Effector CD4-positive, alpha-beta T cell (primary cell): ENCODE measurements around the gene PHF20.
"Not testable (repeated sequence)": the region's sequence is repeated elsewhere in the genome, so short reads cannot be mapped to it uniquely, and the experiment has no call there.

Source experiments
- DNase-seq: peaks from one replicate; pipeline ENCODE4 v3.0.0-alpha.2; 2020

The PHF20 gene

DNA sequence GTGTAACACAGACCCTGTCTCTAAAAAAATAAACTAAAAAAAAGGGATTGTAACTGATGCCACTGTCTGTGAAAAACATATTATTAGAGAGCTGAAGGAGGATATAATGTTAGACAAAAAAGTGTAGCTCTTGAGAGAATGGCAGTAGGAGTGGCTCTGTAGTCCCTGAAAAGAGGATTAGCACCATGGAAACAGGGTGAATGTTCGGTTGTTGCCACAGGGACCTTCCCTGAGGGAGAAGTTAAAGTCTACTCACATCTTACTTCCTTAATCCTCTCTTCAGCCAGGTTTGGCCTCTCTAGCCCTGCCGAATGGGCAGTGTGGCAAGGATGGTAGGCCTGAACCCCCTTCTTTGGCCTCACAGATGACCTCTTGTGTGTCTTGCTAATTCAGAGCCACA, 170.4 kb downstream of the PHF20 start:
- no peak for DNase-seq

DNA sequence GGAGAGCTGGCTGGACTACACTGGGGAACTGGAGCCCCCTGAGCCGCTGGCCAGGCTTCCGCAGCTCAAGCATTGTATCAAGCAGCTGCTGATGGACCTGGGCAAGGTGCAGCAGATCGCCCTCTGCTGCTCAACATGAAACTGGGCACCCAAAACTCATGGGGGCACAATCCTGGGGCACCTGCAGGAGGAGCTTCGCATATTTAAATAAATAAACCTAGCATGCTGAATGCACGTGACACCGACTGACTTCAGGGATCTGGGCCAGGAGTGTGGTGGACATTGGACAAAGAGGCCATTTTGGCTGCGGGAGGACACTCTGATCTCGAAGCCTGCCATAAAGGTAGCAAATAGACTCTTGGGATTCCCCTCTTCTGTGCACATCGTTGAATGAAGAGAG, 175.7 kb downstream of the PHF20 start:
- no peak for DNase-seq

DNA sequence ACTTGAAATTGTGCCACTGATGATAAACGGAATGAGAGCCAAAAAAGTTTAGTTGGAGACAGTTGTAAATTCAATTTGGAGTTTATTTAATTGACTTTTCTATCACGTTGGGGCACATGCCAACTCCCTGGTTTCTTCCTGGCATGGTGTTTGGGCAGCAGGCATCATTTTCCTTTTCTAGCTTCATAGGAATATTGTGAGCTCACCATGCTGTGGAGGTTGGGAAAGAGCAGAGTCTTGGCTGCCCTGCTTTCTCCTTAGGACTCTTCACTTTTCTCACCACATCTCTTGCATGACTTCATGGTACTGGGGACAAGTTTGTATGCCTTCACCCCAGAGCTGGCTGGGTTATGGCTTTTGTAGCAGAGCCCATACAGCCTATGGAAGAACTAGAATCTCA, 176.1 kb downstream of the PHF20 start:
- DNase-seq = no peak

DNA sequence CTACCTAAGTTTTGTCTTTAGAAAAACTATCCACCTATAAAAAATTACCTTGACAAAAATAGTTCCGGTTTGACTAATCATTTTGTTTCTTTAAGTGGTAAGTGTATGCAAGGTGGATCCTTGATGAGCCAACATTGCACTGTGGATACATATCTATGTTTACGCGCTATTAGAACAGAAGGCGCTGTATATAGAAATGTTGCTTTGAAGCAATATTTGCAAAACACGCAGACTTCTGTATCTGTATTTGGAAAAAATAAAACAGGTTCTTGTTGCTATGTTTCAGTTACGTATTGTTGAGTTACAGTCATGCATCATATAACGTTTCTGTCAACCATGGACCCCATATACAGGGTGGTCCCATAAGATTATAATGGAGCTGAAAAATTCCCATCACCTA, 178.3 kb downstream of the PHF20 start:
- no peak for DNase-seq

DNA sequence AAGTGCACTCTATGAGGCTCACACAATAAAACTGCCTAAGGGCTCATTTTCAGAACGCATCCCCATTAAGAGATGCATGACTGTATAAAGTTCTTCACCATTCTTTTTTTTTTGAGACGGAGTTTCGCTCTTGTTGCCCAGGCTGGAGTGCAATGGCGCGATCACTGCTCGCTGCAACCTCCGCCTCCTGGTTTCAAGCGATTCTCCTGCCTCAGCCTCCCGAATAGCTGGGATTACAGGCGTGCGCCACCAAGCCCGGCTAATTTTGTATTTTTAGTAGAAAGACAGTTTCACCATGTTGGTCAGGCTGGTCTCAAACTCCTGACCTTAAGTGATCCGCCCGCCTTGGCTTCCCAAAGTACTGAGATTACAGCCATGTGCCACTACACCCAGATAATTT, 180.3 kb downstream of the PHF20 start:
- DNase-seq = not testable (repeated sequence)

DNA sequence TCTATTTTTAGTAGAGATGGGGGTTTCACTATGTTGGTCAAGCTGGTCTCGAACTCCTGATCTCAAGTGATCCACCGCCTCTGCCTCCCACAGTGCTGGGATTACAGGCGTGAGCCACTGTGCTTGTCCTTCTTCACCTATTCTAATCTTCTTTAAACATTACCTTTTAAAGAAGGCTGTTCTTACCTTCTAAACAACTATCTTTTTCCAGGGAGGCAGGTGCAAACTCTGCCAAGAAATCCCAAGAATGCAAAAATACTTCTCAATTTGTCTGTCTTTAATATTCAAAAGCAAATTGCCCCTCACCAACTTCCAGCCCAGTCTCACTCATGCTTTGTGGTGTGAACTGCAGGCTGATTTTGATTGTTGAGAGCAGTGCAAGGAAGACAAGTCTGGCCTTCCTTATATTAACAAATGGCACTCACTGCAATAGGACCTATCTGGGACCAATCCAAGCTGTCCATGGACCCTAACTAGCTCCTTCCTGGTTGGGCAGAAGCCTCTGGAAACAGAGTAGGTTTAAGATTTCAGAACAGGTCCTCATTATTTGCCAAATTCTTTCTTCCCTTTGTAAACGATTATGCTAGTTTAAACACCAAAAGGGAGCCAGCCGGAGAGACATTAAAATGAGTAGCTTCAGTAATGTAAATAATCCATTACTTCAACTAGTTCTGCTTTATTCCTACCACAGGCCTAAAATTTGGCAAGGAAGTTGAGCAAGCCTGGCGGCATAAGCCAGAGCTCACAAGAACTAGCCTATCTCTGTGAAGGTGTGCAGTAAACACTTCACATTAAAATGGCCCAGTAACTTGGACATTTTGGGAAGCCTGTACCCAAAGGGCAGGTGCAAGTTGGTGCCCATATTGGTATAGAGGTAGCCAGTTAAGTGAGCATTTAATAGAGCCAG, 180.9 kb downstream of the PHF20 start:
- DNase-seq = no peak

DNA sequence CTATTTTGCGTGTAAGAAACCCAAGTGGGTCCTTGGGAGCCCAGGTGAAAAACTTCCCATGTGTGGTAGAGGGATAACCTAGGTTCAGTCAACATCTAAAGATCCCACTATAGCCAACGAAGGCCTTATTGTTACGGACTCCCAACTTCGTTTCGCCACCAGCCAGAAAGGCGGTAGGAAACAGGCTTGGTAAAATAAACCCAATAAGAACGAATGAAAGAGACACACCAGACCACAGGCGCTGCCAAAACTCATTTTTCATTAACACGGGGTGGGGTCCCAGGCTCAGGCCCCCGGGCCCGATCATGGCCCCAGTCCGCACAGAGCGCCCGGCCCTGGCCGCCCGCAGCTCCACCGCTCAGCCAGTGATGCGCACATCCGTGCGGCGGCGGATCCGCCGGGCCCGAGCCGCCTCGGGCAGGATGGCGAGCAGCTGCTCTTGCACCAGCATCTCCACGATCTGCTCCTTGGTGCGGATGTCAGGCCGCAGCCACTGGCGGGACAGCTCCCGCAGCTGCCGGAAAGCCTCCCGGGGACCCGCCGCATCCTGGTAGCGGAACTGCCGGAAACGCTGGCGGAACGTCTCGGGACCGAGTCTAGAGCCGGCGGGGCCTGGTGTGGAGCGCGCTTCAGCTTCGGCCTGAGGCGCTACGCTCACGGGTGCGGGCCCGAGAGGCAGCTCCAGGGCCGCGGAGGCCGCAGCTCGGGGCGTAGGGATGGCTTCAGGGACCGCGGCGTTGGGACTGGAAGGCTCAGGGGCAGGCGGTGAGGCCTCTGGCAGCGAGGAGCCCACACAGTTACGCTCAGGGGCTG, 181.8 kb downstream of the PHF20 start:
- peak; percentile 58 for DNase-seq

DNA sequence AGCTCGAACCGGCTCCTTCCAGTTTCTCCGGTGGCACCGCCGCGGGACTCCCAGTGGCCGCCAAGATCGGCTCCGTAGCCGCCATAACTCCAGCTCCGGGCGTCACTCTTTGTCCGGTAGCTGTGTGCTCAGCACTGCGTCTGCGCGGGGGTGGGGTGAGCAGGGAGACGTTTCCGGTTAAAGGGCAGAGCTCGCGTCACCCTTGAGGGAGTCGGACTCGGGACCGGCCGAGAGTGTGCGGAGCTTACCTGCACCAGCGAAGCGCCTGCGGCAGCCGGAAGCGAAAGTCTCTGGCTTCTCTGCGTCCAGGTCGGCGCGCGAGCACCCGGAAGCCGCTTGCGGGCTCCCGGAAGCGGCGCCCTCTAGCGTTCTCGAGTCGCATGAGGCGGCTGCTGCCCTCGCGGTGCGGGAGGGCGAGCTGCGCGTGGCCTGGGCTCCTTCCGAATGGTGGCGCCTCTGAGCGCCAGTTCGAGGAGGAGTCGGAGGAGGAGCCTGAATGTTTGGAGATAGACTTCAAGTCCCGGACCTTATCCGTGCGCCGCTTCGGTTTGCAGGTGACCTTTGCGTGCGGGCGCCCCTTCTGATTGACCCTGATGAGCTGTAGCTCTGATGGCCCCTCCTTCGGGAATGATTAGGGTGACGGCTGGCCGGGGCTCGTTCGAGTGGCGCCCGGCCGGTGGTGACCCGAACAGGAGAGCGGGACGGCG, 182.5 kb downstream of the PHF20 start, which contains the start of gene SCAND1:
Gene SCAND1 (minus strand): TSS at position 303 of the 707 bp plus-strand sequence. CDS start 218 bp downstream, at position 85.
- peak; percentile 95 for DNase-seq

DNA sequence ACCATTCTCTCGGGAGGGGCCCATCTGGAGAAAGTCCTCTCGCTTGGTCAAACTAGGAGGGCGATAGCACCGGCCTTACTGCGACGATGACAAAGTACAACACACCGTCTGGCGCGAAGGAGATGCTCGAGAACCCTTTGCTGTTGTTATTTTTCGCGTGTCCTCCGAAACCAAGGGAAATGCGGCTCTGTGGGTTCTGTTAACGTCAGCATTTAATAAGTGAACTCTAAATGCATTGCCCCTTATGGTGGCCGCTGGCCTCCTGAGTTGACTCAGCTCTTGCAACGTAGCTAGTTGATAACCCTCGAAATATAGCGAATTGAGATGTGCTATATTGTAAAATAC, 183.1 kb downstream of the PHF20 start:
- peak; percentile 25 for DNase-seq

DNA sequence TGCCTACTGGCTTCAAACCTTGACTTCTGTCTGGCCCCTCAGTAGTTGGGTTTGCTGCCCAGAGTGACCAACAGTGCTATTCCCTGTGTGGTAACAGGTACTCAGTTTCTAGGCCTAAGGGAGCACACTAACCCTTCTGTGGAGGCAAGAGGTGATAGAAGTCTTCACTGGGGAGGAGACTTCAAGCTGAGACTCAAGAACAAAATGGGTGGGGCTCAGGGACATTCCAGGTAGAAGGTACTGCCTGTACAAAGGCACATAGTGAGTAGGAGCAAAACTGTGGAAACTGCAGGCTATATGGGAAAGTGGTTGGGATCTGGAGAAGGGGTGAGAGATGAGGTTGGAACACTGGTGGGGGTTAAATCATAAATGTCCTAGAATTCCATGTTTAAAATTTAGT, 184.8 kb downstream of the PHF20 start:
- DNase-seq = no peak

DNA sequence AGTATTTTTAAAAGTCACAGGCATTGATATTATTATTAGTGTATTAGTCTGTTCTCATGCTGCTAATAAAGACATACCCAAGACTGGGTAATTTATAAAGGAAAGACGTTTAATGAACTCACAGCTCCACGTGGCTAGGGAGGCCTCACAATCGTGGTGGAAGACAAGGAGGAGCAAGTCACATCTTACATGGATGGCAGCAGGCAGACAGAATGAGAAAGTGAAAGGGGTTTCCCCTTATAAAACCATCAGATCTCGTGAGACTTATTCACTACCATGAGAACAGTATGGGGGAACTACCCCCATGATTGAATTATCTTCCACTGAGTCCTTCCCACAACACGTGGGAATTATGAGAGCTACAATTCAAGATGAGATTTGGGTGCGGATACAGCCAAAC, 187.5 kb downstream of the PHF20 start:
- DNase-seq = not testable (repeated sequence)

DNA sequence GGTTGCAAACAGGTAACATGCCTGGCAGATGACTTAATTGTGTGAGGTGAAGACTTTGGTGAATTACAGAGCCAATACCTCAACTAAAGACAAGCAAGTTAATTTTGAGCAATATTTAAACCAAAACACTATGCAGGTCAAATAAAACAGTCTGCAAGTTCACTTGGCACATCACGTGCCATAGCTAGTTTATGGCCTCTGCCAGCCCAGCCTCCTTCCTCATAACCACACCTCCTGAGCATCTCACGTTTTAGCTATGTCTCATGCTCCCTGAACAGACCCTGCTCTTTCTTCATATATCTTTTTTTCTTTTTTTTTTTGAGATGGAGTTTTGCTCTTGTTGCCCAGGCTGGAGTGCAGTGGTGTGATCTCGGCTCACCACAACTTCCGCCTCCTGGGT, 192.1 kb downstream of the PHF20 start:
- no peak for DNase-seq

DNA sequence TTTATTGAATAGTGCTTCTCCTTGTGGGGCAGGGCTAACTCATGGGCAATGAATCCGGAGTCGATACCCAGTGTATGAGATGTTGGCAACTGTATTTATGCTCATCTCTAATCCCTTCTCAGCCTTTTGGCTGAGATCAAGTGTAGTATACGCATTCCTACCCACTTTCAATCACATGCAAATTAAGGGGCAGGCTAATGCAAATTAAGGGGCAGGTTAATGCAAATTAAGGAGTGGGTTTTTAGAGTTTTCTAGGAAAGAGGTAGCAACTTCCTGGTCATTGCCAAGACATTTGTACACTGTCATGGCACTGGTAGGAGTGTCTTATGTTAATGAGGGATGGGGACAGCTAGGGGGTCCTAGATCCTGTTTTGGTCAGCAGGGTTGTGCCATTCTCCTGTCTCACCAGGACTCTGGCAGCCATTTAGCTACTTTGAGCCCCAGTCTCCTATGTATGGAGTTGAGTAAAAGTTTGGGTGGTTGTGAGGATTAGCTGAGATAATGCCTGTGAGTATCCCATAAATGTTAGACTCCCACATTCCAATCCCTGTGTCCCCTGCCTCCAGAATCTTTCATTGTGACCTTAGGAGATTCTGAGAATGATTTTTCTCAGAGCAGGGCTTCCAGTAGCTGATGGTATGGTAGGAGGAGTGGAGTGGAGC, 196.3 kb downstream of the PHF20 start, which contains the start of gene CNBD2:
Gene CNBD2 (plus strand): TSS at position 612 of the 662 bp plus-strand sequence. CDS start 173 bp downstream, outside the sequence.
- no peak for DNase-seq

DNA sequence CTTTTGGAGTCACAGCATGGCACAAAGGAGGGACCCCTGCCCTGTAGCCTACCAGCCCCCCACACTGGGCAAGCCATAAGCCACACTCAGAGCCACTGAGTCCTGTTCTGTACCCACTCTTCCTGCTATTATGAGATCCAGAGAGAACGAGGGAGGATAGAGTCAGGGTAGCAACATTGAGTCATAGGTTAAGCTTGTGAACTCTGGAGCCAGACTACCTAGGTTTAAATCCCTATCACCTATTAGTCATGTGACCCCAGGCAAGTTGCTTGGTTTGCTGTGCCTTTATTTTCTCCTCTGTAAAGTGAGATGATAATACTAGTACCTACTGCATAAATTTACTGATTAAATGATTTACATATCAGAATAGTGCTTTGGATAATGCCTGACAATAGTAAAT, 197.1 kb downstream of the PHF20 start:
- no peak for DNase-seq

DNA sequence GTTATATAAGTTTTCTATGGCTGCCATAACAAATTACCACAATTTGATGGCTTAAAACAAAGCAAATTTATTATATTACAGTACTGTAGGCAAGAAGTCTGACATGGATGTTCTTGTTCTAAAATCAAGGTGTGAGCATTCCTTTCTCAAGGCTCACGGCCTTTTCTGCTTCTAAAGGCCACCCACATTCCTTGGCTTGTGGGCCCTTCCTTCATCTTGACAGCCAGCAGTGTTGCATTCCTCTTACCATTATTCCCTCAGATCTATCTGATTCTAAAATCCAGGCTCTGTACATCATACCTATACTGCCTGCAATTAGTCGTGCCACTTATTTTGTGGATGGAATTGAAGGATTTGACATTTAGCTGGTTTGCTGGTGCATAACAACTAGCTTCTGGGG, 200.2 kb downstream of the PHF20 start:
- no peak for DNase-seq

DNA sequence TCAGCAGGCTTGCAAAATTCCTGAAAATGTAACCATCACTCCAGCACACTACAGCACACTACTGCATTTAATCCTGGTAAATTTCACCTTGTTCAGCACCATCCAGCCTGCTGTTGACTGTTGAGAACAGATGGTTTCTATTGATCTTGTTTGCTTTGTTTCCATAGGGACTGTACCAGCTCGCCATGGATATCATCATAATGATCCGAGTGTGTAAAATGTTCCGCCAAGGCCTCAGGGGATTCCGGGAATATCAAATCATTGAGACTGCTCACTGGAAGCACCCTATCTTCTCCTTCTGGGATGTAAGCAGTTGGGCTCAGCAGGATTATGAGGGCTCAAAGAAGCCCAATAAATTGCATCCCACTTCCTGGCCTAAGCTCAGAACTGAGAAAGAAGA, 200.6 kb downstream of the PHF20 start:
- no peak for DNase-seq

DNA sequence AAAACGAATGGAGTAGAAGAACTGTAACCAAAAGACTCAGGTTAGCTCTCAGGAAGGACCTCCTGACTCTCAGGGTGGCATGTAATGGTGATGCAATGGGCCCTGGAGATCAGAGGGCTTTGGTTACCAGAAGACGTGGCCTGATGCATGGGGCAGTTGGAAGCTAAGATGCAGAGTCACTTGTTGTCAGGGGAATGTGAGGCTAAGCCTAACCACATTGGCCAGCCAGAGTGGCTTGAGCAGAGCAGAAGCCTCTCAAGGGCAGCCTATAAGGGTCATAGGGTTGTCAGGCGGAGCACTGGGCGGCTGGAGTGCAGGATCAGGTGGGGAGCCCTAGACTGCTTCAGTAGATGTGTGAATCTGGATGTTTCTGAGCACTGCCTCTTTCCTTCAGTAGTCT, 202.4 kb downstream of the PHF20 start:
- DNase-seq = no peak

DNA sequence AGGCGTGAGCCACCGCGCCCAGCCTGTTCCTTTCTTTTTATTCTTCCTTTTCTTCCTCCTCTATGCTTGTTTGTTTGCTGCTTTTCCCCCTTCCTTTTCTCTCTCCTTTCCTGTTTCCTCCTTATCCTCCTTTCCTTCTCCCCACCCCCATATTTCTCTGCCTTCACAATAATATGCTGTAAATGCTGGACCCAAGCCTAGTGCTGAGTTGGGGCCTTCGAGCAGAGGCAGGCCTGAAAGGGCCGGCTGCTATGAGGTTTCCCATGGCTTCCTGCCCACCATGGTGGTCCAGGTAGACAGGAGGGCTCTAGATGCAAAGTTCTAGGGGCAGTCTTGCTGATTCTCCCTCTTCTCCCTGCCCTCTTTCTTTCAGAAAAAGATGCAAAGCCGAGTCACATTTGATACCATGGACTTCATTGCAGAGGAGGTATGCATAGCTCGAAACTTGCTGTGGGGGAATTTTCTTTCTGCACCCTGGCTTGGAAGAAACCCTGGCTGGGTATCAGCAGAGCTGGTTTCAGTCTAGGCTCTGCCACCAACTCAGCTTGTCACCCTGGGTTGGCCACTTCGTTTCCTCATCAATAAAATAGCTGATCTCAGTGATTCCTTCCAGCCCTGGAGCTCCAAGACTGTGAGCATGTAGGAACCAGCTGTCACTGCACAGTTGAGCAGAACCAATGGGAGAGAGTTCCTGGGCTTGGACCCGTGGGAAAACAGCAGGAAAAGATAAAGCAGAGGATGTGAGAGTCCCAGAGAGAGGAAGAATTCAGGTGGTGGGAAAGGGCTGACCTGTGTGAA, 204.0 kb downstream of the PHF20 start:
- no peak for DNase-seq

DNA sequence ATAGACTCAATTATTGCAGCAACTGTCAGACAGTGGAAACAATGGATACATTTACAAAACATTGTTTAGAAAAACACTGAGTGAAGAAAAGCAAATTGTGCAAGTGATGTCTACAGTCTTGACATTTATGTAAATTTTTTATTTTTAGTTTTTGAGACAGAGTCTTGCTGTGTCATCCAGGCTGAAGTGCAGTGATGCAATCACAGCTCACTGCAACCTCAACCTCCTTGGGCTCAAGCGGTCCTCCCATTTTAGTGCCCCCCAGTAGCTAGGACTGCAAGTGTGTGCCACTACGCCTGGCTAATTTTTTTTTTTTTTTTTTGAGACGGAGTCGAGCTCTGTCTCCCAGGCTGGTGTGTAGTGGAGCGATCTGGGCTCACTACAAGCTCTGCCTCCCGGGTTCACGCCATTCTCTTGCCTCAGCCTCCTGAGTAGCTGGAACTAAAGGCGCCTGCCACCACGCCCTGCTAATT, 206.3 kb downstream of the PHF20 start:
- DNase-seq = no peak

DNA sequence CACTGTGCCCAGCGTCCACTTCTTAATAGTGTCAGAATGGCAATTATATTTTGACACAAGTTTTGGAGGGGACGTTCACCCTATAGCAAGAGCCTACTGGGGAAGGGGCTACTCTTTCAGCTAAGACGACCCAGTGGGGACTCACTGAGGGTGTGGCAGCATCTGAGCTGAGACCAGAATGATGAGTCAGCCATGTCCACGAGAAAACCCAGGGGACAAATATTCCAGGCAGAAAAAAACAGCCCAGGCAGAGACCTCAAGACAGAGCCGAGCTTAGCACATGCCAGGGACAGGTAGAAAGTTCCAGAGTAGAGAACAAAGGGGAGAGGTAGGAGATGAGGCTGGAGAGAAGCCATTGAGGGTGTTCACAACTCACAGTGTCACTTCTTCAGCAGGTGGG, 207.7 kb downstream of the PHF20 start:
- no peak for DNase-seq

DNA sequence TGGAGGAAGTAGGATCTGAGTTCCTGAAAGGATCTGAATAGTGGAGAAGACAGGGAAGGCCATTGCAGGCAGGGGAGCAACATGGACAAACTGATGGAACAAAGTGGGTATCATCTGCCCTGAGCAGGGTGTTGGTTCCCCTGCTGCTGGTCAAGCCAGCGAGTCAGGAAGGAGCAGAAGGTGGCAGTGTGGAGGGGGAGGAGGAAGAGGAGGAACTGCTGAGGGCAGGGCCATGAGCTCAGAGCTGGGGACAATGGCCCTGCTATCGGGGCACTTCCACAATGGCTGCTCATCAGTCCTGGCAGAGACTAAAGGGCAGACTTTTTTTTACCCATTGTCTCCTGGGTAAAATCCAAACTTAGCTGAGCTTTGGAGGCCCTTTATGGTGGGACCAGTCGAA, 210.2 kb downstream of the PHF20 start:
- no peak for DNase-seq

DNA sequence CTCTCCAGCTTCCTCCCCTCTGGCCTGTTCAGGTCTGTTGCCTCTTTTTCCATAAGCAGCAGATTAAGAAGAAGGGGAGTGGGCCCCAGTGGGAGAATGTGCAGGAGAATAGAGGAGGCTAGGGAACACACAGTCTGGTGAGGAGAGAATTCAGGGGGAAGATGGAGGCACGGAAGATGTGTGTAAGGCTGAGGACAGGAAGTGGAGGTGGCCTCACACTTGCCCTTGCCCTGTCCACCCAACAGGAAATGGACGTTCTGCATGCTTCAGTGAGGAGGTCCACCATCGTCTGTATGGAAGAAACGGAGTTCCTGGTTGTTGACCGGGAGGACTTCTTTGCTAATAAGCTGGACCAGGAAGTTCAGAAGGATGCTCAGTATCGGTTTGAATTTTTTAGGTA, 212.6 kb downstream of the PHF20 start:
- DNase-seq = no peak
